SKM-1 treated with dmso at 0.1 percent for 144 hours (cell line): Measurements from ENCODE around the gene XRCC1.

Experiments used
- DNase-seq: peaks from one replicate; lab custom pipeline; 2025; ENCODE audit not compliant: unreplicated experiment; lab: John Stamatoyannopoulos, UW

Gene XRCC1

GRCh38 chr19:43581467-43581866 is 6.1 kb upstream of the XRCC1 start:
- no peak for DNase-seq

GRCh38 chr19:43578787-43579186 is 3.5 kb upstream of the XRCC1 start:
- DNase-seq: no peak

- DNase-seq: no peak
These were observed 890 bp upstream of the XRCC1 start for GRCh38 chr19:43575955-43576878.

- DNase-seq: no peak
These were observed 737 bp downstream of the XRCC1 start for GRCh38 chr19:43574424-43575155.

- no peak for DNase-seq
These were observed 3.1 kb downstream of the XRCC1 start for GRCh38 chr19:43572171-43572588.

- DNase-seq: no peak
These were observed 5.0 kb downstream of the XRCC1 start for GRCh38 chr19:43570174-43570791.

GRCh38 chr19:43569657-43570056 is 5.7 kb downstream of the XRCC1 start:
- DNase-seq: no peak

GRCh38 chr19:43564800-43565199 is 10.5 kb downstream of the XRCC1 start:
- no peak for DNase-seq

- no peak for DNase-seq
These were observed 11.4 kb downstream of the XRCC1 start for GRCh38 chr19:43563816-43564457.

- peak; percentile 94 for DNase-seq
These were observed 12.6 kb downstream of the XRCC1 start for GRCh38 chr19:43562698-43563241.

GRCh38 chr19:43562226-43562697 is 13.1 kb downstream of the XRCC1 start:
- no peak for DNase-seq

- DNase-seq: no peak
These were observed 14.0 kb downstream of the XRCC1 start for GRCh38 chr19:43561139-43561970.

- DNase-seq: no peak
These were observed 14.6 kb downstream of the XRCC1 start for GRCh38 chr19:43560687-43561086.

- peak; percentile 20 for DNase-seq
These were observed 20.0 kb downstream of the XRCC1 start for GRCh38 chr19:43555185-43555770.

- no peak for DNase-seq
These were observed 20.9 kb downstream of the XRCC1 start for GRCh38 chr19:43554317-43554895.

- no peak for DNase-seq
These were observed 21.7 kb downstream of the XRCC1 start for GRCh38 chr19:43553656-43554055.

- DNase-seq: no peak
These were observed 22.7 kb downstream of the XRCC1 start for GRCh38 chr19:43552616-43553015.

- no peak for DNase-seq
These were observed 23.2 kb downstream of the XRCC1 start for GRCh38 chr19:43552198-43552450.

- no peak for DNase-seq
These were observed 23.7 kb downstream of the XRCC1 start for GRCh38 chr19:43551399-43552197.
